Astrocyte (in vitro differentiated cells and primary cell): ENCODE measurements around the gene IGFN1.

Experiments used
- EZH2 ChIP-seq: IDR thresholded peaks from 2 replicates; pipeline ENCODE4 v1.6.1; 2012; ENCODE audit warnings: mild to moderate bottlenecking, low read length, inconsistent platforms; ENCODE audit not compliant: insufficient read depth
- TF ChIP-seq, protein P1 (sequence below): IDR thresholded peaks from 2 replicates; pipeline ENCODE4 v1.5.1; 2011; ENCODE audit warnings: low read depth, mild to moderate bottlenecking, inconsistent platforms, low read length, moderate library complexity; ENCODE audit not compliant: insufficient read depth

DNA sequence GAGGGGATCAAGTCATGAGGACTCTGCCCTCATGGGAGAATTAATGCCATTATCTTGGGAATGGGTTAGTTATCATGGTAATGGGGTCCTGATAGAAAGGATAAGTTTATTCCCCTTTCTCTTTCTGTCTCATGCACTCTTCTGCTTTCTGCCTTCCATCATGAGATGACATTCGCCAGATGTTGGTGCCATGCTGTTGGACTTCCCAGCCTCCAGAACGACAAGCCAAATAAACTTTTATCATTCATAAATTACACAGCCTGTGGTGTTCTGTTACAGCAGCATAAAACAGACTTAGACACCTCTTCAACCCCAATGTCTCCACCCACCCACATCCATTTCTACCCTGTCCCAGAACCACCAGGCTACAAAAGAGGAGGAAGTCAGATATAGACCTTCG lies 11.9 kb upstream of the IGFN1 start:
- TF ChIP-seq, protein P1, sequence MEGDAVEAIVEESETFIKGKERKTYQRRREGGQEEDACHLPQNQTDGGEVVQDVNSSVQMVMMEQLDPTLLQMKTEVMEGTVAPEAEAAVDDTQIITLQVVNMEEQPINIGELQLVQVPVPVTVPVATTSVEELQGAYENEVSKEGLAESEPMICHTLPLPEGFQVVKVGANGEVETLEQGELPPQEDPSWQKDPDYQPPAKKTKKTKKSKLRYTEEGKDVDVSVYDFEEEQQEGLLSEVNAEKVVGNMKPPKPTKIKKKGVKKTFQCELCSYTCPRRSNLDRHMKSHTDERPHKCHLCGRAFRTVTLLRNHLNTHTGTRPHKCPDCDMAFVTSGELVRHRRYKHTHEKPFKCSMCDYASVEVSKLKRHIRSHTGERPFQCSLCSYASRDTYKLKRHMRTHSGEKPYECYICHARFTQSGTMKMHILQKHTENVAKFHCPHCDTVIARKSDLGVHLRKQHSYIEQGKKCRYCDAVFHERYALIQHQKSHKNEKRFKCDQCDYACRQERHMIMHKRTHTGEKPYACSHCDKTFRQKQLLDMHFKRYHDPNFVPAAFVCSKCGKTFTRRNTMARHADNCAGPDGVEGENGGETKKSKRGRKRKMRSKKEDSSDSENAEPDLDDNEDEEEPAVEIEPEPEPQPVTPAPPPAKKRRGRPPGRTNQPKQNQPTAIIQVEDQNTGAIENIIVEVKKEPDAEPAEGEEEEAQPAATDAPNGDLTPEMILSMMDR: no peak
- TF ChIP-seq EZH2: no peak
